ENCODE results near the gene SDR9C7. TPM values are rescaled to one million over a fixed set of nuclear protein-coding genes. Genes with fewer than 3 reads are reported as not detected.

Gene SDR9C7
- total RNA-seq, 2 experiments from 2014 or later = not detected

Other genes with a start within 250 kb of the SDR9C7 start
- gene PTGES3, start 246.1 kb downstream of the SDR9C7 start, total RNA-seq = 100 to 1,000 TPM; 241 to 268 TPM
- 100 to 1,000 TPM; 723 to 803 TPM for gene NACA, start 209.1 kb downstream of the SDR9C7 start, total RNA-seq
- 10 to 100 TPM; 62.9 to 65.3 TPM for gene PRIM1, start 182.1 kb downstream of the SDR9C7 start, total RNA-seq
- gene HSD17B6, start 171.1 kb downstream of the SDR9C7 start, total RNA-seq = 1 to 10 TPM; 2.9 to 4.5 TPM
- gene RDH16, start 23.2 kb upstream of the SDR9C7 start, total RNA-seq = under 1 TPM; 0.35 to 0.91 TPM
- 1 to 10 TPM; 8.8 to 9.3 TPM for gene ZBTB39, start 72.1 kb upstream of the SDR9C7 start, total RNA-seq
- gene TAC3, start 82.1 kb upstream of the SDR9C7 start, total RNA-seq = not detected
- gene MYO1A, start 115.7 kb upstream of the SDR9C7 start, total RNA-seq = 1 to 10 TPM in 1 of 2 experiments, under 1 TPM in 1; 0.82 to 1.5 TPM
- gene NEMP1, start 144.4 kb upstream of the SDR9C7 start, total RNA-seq = 10 to 100 TPM; 60.5 to 66.1 TPM
- gene NAB2, start 154.7 kb upstream of the SDR9C7 start, total RNA-seq = 10 to 100 TPM in 1 of 2 experiments, 1 to 10 TPM in 1; 10.0 to 31.1 TPM
- 100 to 1,000 TPM in 1 of 2 experiments, 10 to 100 TPM in 1; 99.1 to 104 TPM for gene STAT6, start 177.0 kb upstream of the SDR9C7 start, total RNA-seq
- gene LRP1, start 194.1 kb upstream of the SDR9C7 start, total RNA-seq = under 1 TPM; 0.33 to 0.85 TPM
- not detected for gene LRP1-AS, start 213.2 kb upstream of the SDR9C7 start, total RNA-seq

Data from activated CD8-positive, alpha-beta memory T cell treated with anti-CD3 and anti-CD28 coated beads, Interleukin-2, amount 10 ng/mL, durations not matched to agents 7 days and 5 days (primary cell).